Testis (tissue), 3 donors: ENCODE data around the gene ZFYVE27. TPM values are rescaled to one million over a fixed set of nuclear protein-coding genes. Genes with fewer than 3 reads are reported as not detected.

Experiments used
- DNase-seq: peaks from one replicate; pipeline ENCODE4 v3.0.0-alpha.2; 2019
- H3K27ac ChIP-seq, 2 donors: fragments of 200-600 bp; sonication (generic); one replicate each; pipeline ENCODE4 v1.5.1; 2019
- H3K27me3 ChIP-seq: fragments of 200-600 bp; sonication (generic); one replicate; pipeline ENCODE4 v1.5.1; 2019
- H3K36me3 ChIP-seq: fragments of 200-600 bp; sonication (generic); one replicate; pipeline ENCODE4 v1.5.1; 2017; ENCODE audit warnings: low read depth; ENCODE audit errors: missing control alignments
- H3K4me1 ChIP-seq: fragments of 200-600 bp; sonication (generic); one replicate; pipeline ENCODE4 v1.5.1; 2019
- H3K4me3 ChIP-seq, 2 donors: fragments of 200-600 bp; sonication (generic); one replicate each; pipeline ENCODE4 v1.5.1; 2017 to 2019
- H3K9me3 ChIP-seq: fragments of 200-600 bp; sonication (generic); one replicate; pipeline ENCODE4 v1.5.1; 2017
- CTCF ChIP-seq, 3 experiments: fragments of 450-650 bp in 2 of 3; fragments of 200-600 bp in 1 of 3; sonication (generic) in 1 of 3; IDR thresholded peaks; one replicate each; pipeline ENCODE4 v1.5.1; 2016 to 2019; ENCODE audit warnings: antibody characterized with exemption in 3 of 3, mild to moderate bottlenecking in 2 of 3, moderate library complexity in 1 of 3
- POLR2A ChIP-seq: fragments of 450-650 bp; IDR thresholded peaks from one replicate; pipeline ENCODE4 v1.6.1; 2017; ENCODE audit warnings: antibody characterized with exemption, mild to moderate bottlenecking, moderate library complexity
- WGBS, 2 donors: methylation state at CpG; one replicate each; pipeline ENCODE4 v1.1.5; 2018; 5-methylcytosine and 5-hydroxymethylcytosine counted together
- intact Hi-C: fragments of 100-400 bp; cut with DNase I; formaldehyde crosslinking; loops from one replicate; pipeline ENCODE4 v1.15.1; 2023; ENCODE audit warnings: low total_unique reads
- polyA plus RNA-seq: library from polyadenylated mRNA; stranded (reverse); fragments of 350-450 nt; fragmentation: Illumina TruSeq; extraction: RNeasy Lipid Tissue Mini Kit (QIAGEN cat#74804); gene quantifications from one replicate; pipeline ENCODE4 v1.2.3, GENCODE V29; 2014; ENCODE audit warnings: low read depth, low replicate concordance; ENCODE audit not compliant: insufficient read depth
- total RNA-seq, 2 donors: library from RNA; depleted of rRNA; stranded (reverse); fragments of >200 nt; gene quantifications; one replicate each; pipeline ENCODE4 v1.2.3, GENCODE V29; 2016

The ZFYVE27 gene
- total and polyA plus RNA-seq, 3 donors from 2014 or later: 38.4 to 66.4 (median 64.8) TPM

GRCh38 chr10:97759158-97759887 is 22.4 kb downstream of the ZFYVE27 start:
- peak; percentile 77 for DNase-seq
- Histone ChIP-seq H3K27me3 (no peaks in the 10 kb centered on the region), H3K9me3 (no peaks in the 10 kb centered on the region), H3K27ac (no peak overlapping the region), H3K36me3 (no peaks in the 10 kb centered on the region), H3K4me1 (no peaks in the 10 kb centered on the region), H3K4me3 (no peak overlapping the region)
- WGBS, 2 donors: 48 to 51% methylated on average over 3 to 5 of the region's 5 CpGs
- no peak for TF ChIP-seq POLR2A
- TF ChIP-seq CTCF (IDR thresholded peaks at IDR 0.05): peak; percentile 62 to 78 (median 67)
- intact Hi-C loops: no loop called here

- DNase-seq: no peak
- intact Hi-C loops: no loop called here
- TF ChIP-seq CTCF (IDR thresholded peaks at IDR 0.05) (no peak), POLR2A (no peak)
- Histone ChIP-seq H3K27ac (no peak overlapping the region), H3K9me3 (no peaks in the 10 kb centered on the region), H3K27me3 (no peaks in the 10 kb centered on the region), H3K4me3 (no peak overlapping the region), H3K4me1 (no peaks in the 10 kb centered on the region), H3K36me3 (no peaks in the 10 kb centered on the region)
- WGBS, 2 donors: 67 to 85% methylated on average over 5 of the region's 5 CpGs
Observed at GRCh38 chr10:97759946-97760345, 23.0 kb downstream of the ZFYVE27 start.

GRCh38 chr10:97760461-97761257 is 23.7 kb downstream of the ZFYVE27 start:
- no peaks in the 10 kb centered on the region for H3K9me3 ChIP-seq
- 90 to 95% methylated on average over 9 to 11 of the region's 11 CpGs for WGBS, 2 donors
- H3K27me3 ChIP-seq: no peaks in the 10 kb centered on the region
- H3K27ac ChIP-seq: no peak overlapping the region
- H3K4me1 ChIP-seq: no peaks in the 10 kb centered on the region
- no peak overlapping the region for H3K4me3 ChIP-seq
- no peak for TF ChIP-seq CTCF (IDR thresholded peaks at IDR 0.05)
- TF ChIP-seq POLR2A: no peak
- no peaks in the 10 kb centered on the region for H3K36me3 ChIP-seq
- intact Hi-C loops: no loop called here
- DNase-seq: no peak

GRCh38 chr10:97761331-97761865 is 24.5 kb downstream of the ZFYVE27 start:
- no peaks in the 10 kb centered on the region for H3K36me3 ChIP-seq
- no peaks in the 10 kb centered on the region for H3K27me3 ChIP-seq
- H3K9me3 ChIP-seq: no peaks in the 10 kb centered on the region
- no peak for DNase-seq
- whole genome bisulfite sequencing, 2 donors: 93 to 100% methylated on average over 8 of the region's 8 CpGs
- H3K4me1 ChIP-seq: no peaks in the 10 kb centered on the region
- H3K27ac ChIP-seq: no peak overlapping the region
- no peak overlapping the region for H3K4me3 ChIP-seq
- TF ChIP-seq CTCF (IDR thresholded peaks at IDR 0.05): no peak
- TF ChIP-seq POLR2A: no peak
- intact Hi-C loops: no loop called here
